ENCODE data around the gene C10orf143. TPM values are rescaled to one million over a fixed set of nuclear protein-coding genes. Genes with fewer than 3 reads are reported as not detected.

The C10orf143 gene
- total and polyA plus RNA-seq, 2 experiments from 2014 or later: 0.21 to 3.7 TPM

DNA sequence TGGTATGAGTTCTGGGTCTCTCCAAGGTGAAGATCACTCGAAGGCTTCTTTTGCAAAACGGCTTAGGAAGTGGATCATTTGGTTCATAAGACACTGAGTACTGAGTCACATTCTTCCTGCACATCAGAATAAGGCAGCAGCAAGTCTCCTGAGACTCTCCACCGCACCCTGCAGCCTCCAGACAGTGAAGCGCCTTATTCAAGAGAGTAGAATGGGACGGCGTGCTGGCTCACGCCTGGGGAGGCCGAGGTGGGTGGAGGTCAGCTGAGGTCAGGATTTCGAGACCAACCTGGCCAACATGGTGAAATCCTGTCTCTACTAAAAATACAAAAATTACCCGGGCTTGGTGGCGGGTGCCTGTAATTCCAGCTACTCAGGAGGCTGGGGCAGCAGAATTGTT, 70.3 kb downstream of the C10orf143 start (continued):
- TF ChIP-seq, protein P1, sequence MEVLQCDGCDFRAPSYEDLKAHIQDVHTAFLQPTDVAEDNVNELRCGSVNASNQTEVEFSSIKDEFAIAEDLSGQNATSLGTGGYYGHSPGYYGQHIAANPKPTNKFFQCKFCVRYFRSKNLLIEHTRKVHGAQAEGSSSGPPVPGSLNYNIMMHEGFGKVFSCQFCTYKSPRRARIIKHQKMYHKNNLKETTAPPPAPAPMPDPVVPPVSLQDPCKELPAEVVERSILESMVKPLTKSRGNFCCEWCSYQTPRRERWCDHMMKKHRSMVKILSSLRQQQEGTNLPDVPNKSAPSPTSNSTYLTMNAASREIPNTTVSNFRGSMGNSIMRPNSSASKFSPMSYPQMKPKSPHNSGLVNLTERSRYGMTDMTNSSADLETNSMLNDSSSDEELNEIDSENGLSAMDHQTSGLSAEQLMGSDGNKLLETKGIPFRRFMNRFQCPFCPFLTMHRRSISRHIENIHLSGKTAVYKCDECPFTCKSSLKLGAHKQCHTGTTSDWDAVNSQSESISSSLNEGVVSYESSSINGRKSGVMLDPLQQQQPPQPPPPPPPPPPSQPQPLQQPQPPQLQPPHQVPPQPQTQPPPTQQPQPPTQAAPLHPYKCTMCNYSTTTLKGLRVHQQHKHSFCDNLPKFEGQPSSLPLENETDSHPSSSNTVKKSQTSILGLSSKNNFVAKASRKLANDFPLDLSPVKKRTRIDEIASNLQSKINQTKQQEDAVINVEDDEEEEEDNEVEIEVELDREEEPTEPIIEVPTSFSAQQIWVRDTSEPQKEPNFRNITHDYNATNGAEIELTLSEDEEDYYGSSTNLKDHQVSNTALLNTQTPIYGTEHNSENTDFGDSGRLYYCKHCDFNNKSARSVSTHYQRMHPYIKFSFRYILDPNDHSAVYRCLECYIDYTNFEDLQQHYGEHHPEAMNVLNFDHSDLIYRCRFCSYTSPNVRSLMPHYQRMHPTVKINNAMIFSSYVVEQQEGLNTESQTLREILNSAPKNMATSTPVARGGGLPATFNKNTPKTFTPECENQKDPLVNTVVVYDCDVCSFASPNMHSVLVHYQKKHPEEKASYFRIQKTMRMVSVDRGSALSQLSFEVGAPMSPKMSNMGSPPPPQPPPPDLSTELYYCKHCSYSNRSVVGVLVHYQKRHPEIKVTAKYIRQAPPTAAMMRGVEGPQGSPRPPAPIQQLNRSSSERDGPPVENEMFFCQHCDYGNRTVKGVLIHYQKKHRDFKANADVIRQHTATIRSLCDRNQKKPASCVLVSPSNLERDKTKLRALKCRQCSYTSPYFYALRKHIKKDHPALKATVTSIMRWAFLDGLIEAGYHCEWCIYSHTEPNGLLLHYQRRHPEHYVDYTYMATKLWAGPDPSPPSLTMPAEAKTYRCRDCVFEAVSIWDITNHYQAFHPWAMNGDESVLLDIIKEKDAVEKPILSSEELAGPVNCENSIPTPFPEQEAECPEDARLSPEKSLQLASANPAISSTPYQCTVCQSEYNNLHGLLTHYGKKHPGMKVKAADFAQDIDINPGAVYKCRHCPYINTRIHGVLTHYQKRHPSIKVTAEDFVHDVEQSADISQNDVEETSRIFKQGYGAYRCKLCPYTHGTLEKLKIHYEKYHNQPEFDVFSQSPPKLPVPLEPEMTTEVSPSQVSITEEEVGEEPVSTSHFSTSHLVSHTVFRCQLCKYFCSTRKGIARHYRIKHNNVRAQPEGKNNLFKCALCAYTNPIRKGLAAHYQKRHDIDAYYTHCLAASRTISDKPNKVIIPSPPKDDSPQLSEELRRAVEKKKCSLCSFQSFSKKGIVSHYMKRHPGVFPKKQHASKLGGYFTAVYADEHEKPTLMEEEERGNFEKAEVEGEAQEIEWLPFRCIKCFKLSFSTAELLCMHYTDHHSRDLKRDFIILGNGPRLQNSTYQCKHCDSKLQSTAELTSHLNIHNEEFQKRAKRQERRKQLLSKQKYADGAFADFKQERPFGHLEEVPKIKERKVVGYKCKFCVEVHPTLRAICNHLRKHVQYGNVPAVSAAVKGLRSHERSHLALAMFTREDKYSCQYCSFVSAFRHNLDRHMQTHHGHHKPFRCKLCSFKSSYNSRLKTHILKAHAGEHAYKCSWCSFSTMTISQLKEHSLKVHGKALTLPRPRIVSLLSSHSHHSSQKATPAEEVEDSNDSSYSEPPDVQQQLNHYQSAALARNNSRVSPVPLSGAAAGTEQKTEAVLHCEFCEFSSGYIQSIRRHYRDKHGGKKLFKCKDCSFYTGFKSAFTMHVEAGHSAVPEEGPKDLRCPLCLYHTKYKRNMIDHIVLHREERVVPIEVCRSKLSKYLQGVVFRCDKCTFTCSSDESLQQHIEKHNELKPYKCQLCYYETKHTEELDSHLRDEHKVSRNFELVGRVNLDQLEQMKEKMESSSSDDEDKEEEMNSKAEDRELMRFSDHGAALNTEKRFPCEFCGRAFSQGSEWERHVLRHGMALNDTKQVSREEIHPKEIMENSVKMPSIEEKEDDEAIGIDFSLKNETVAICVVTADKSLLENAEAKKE (CRISPR knock-in tag; IDR thresholded peaks at IDR 0.05): no peak
- no peak for TF ChIP-seq NANOG (IDR thresholded peaks at IDR 0.05; ENCODE audit: borderline replicate concordance)
- TF ChIP-seq, protein P2, sequence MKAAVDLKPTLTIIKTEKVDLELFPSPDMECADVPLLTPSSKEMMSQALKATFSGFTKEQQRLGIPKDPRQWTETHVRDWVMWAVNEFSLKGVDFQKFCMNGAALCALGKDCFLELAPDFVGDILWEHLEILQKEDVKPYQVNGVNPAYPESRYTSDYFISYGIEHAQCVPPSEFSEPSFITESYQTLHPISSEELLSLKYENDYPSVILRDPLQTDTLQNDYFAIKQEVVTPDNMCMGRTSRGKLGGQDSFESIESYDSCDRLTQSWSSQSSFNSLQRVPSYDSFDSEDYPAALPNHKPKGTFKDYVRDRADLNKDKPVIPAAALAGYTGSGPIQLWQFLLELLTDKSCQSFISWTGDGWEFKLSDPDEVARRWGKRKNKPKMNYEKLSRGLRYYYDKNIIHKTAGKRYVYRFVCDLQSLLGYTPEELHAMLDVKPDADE (IDR thresholded peaks at IDR 0.05): no peak

DNA sequence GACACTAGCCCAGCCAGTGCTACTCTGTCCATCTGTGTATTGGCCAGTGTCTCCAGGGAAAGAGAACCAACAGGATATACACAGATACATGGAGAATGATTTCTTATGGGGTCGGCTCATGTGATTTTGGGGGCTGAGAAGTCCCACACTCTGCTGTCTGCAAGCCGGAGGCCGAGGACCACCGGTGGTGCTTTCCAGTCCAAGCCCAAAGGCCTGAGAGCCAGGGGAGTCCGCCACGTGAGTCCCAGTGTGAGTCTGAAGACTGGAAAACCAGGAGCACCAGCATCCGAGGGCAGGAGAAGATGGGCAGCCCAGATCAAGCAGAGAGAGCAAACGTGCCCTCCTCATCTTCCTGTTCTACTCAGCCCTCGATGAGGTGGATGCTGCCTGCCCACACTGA, 71.5 kb downstream of the C10orf143 start:
- H2AFZ ChIP-seq: no peak overlapping the region
- Mint-ChIP-seq H3K4me3 (no peak overlapping the region), H3K9me3 (no peaks in the 10 kb centered on the region), H3K27ac (no peak overlapping the region; the same call in 1 of the 2 replicates), H3K27me3 (ENCODE audit: insufficient read depth, low read depth, poor library complexity) (peaks cover 9% of the 10 kb centered on the region), H3K4me1 (peaks cover 19% of the 10 kb centered on the region), H3K36me3 (ENCODE audit: low read depth) (no peaks in the 10 kb centered on the region)
- H3K27me3 ChIP-seq (ENCODE audit: insufficient read depth): no peaks in the 10 kb centered on the region
- H3K4me3 ChIP-seq: no peak overlapping the region
- no peak for ATAC-seq
- no peak overlapping the region for H3K4me2 ChIP-seq
- no peaks in the 10 kb centered on the region for H3F3A ChIP-seq (replicated peaks; ENCODE audit: low read depth)
- no peak for DNase-seq (ENCODE audit: low spot score)
- peaks cover 9% of the 10 kb centered on the region for H3K4me1 ChIP-seq (ENCODE audit: insufficient read depth)
- no peaks in the 10 kb centered on the region for H3K79me2 ChIP-seq (replicated peaks; ENCODE audit: insufficient read depth)
- no peaks in the 10 kb centered on the region for H4K20me1 ChIP-seq (replicated peaks; ENCODE audit: insufficient read depth)
- no peak overlapping the region for H3K27ac ChIP-seq (ENCODE audit: low read depth)
- H3K36me3 ChIP-seq (ENCODE audit: insufficient read depth): no peaks in the 10 kb centered on the region
- H3K9me2 ChIP-seq (ENCODE audit: insufficient read depth): no peaks in the 10 kb centered on the region
- TF ChIP-seq EZH2phosphoT487 (IDR thresholded peaks at IDR 0.05; ENCODE audit: unreplicated experiment): no peak
- TF ChIP-seq CREB1 (CRISPR knock-in tag; IDR thresholded peaks at IDR 0.05; ENCODE audit: low read depth): no peak
- TF ChIP-seq POLR2AphosphoS5 (IDR thresholded peaks at IDR 0.05; ENCODE audit: low read depth): no peak
- TF ChIP-seq, protein P3, sequence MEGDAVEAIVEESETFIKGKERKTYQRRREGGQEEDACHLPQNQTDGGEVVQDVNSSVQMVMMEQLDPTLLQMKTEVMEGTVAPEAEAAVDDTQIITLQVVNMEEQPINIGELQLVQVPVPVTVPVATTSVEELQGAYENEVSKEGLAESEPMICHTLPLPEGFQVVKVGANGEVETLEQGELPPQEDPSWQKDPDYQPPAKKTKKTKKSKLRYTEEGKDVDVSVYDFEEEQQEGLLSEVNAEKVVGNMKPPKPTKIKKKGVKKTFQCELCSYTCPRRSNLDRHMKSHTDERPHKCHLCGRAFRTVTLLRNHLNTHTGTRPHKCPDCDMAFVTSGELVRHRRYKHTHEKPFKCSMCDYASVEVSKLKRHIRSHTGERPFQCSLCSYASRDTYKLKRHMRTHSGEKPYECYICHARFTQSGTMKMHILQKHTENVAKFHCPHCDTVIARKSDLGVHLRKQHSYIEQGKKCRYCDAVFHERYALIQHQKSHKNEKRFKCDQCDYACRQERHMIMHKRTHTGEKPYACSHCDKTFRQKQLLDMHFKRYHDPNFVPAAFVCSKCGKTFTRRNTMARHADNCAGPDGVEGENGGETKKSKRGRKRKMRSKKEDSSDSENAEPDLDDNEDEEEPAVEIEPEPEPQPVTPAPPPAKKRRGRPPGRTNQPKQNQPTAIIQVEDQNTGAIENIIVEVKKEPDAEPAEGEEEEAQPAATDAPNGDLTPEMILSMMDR (conservative IDR thresholded peaks at IDR 0.05; ENCODE audit: low read depth in 2 of 2): no peak
- TF ChIP-seq ZNF114 (CRISPR knock-in tag; IDR thresholded peaks at IDR 0.05): no peak

All from GM23338 (cell line).